K562 (cell line): ENCODE measurements around the gene ACP4. TPM values are rescaled to one million over a fixed set of nuclear protein-coding genes. Genes with fewer than 3 reads are reported as not detected.

Experiments
- ATAC-seq: fragments of 200-7000 bp; cut with Tn5 transposase; 3 replicates; pipeline ENCODE4 v1.9.1; 2020; ENCODE audit warnings: moderate library complexity
- BruUV-seq: library from RNA; stranded (reverse); fragments of 400-500 nt; replicated peaks from 2 replicates; lab custom pipeline; 2021; lab: Mats Ljungman, UMichigan
- CTCF ChIA-PET: fragments of 300-600 bp; formaldehyde crosslinking; extraction: SDS; loops from one replicate; lab custom pipeline; 2021; ENCODE audit warnings: low intra/inter-chr PET ratio; lab: Yijun Ruan, JAX
- POLR2A ChIA-PET: fragments of 300-600, 350-650 bp; sonication (Branson Sonifier 250); formaldehyde crosslinking; extraction: SDS; loops from one replicate; lab custom pipeline; 2021; ENCODE audit warnings: antibody characterized with exemption, inconsistent platforms; lab: Yijun Ruan, JAX
- DNase-seq, 4 experiments: peaks; one replicate each; pipeline versions ENCODE4 v3.0.0 to v3.0.0-alpha.2; 2011 to 2018; ENCODE audit warnings: low spot score in 3 of 4, mixed read lengths in 3 of 4; ENCODE audit errors: extremely low read depth in 1 of 4
- FAIRE-seq: peaks from 2 replicates; lab custom pipeline; 2011; peaks lifted over from hg19 to GRCh38; lab: Jason Lieb, UNC
- H2AFZ ChIP-seq: 2 replicates; pipeline ENCODE4 v1.6.0; 2011; ENCODE audit warnings: low read depth, low read length, control low read depth, inconsistent platforms
- H3K27ac ChIP-seq: fragments of 200-600 bp; 3 replicates; pipeline ENCODE4 v1.8.0; 2011; ENCODE audit warnings: low read depth, mild to moderate bottlenecking, control low read depth, inconsistent platforms, low read length, moderate library complexity, mixed read lengths; ENCODE audit errors: extremely low read depth
- H3K27me3 ChIP-seq, 2 experiments: fragments of 300-600 bp in 1 of 2; 2 replicates in 1 of 2; 3 replicates in 1 of 2; pipeline versions ENCODE4 v1.6.0 to v1.8.0; 2011; ENCODE audit warnings: inconsistent platforms in 2 of 2, low read length in 2 of 2, mild to moderate bottlenecking in 1 of 2, mixed read lengths in 1 of 2, moderate library complexity in 1 of 2; ENCODE audit not compliant: control insufficient read depth in 2 of 2, insufficient read depth in 2 of 2
- H3K36me3 ChIP-seq: fragments of 300-600 bp; 3 replicates; pipeline ENCODE4 v1.8.0; 2011; ENCODE audit warnings: mild to moderate bottlenecking, low read length, inconsistent platforms; ENCODE audit not compliant: control insufficient read depth, insufficient read depth
- H3K4me1 ChIP-seq, 2 experiments: fragments of 200-600 bp in 1 of 2; replicated peaks in 1 of 2; 2 replicates in 1 of 2; 3 replicates in 1 of 2; pipeline versions ENCODE4 v1.5.1 to v1.8.0; 2011; ENCODE audit warnings: inconsistent platforms in 2 of 2, low read length in 2 of 2, mild to moderate bottlenecking in 1 of 2, mixed read lengths in 1 of 2, moderate library complexity in 1 of 2; ENCODE audit not compliant: control insufficient read depth in 2 of 2, insufficient read depth in 2 of 2
- H3K4me2 ChIP-seq: 2 replicates; pipeline ENCODE4 v1.6.1; 2011; ENCODE audit warnings: low read length, control low read depth, inconsistent platforms, mixed read lengths; ENCODE audit not compliant: insufficient read depth
- H3K4me3 ChIP-seq: fragments of 200-600 bp; sonication (generic), shearing (Covaris generic); 2 replicates; pipeline ENCODE4 v1.5.1; 2016; ENCODE audit warnings: control low read depth, inconsistent platforms
- H3K79me2 ChIP-seq: fragments of 200-600 bp; 3 replicates; pipeline ENCODE4 v1.8.0; 2011; ENCODE audit warnings: low read length, inconsistent platforms; ENCODE audit not compliant: control insufficient read depth, insufficient read depth
- H3K9ac ChIP-seq, 2 experiments: 2 replicates each; pipeline versions ENCODE4 v1.6.0 to v1.6.1; 2011; ENCODE audit warnings: low read depth in 2 of 2, low read length in 2 of 2, control low read depth in 1 of 2, inconsistent platforms in 1 of 2, mild to moderate bottlenecking in 1 of 2, mixed read lengths in 1 of 2; ENCODE audit not compliant: insufficient read depth in 1 of 2
- H3K9me1 ChIP-seq: one replicate; pipeline ENCODE4 v1.6.0; 2011; ENCODE audit warnings: inconsistent platforms, mild to moderate bottlenecking, low read length, moderate library complexity; ENCODE audit not compliant: control insufficient read depth, insufficient read depth
- H3K9me3 ChIP-seq: replicated peaks from 2 replicates; pipeline ENCODE4 v1.5.1; 2011; ENCODE audit warnings: low read depth, low read length, inconsistent platforms; ENCODE audit not compliant: control insufficient read depth, insufficient read depth
- H4K20me1 ChIP-seq: replicated peaks from 2 replicates; pipeline ENCODE4 v1.6.1; 2011; ENCODE audit warnings: low read length, inconsistent platforms, mixed read lengths; ENCODE audit not compliant: control insufficient read depth, insufficient read depth
- ATF1 ChIP-seq, 2 experiments: fragments of 450-650 bp in 1 of 2; IDR thresholded peaks; 2 replicates each; pipeline ENCODE4 v1.6.1; 2016; ENCODE audit warnings: missing compliant biosample characterization in 1 of 2, missing genetic modification characterization in 1 of 2
- ESRRA ChIP-seq: fragments of 450-650 bp; IDR thresholded peaks from 2 replicates; pipeline ENCODE4 v1.6.1; 2014; ENCODE audit warnings: low read depth, mild to moderate bottlenecking, moderate library complexity, borderline replicate concordance
- FOXA3 ChIP-seq, 2 experiments: fragments of 450-650 bp in 1 of 2; sonication (generic) in 1 of 2; formaldehyde crosslinking; IDR thresholded peaks in 1 of 2; conservative IDR thresholded peaks in 1 of 2; 2 replicates each; pipeline versions ENCODE4 v1.4.0 to v1.8.0; 2020 to 2022; ENCODE audit warnings: mild to moderate bottlenecking in 2 of 2, missing genetic modification reagents in 1 of 2
- TFAP4 ChIP-seq: sonication (generic); formaldehyde crosslinking; IDR thresholded peaks from 2 replicates; pipeline ENCODE4 v1.8.0; 2022; ENCODE audit warnings: missing genetic modification reagents, mild to moderate bottlenecking, moderate library complexity, borderline replicate concordance
- ZKSCAN8 ChIP-seq: fragments of 200-800 bp; sonication (Bioruptor generic); IDR thresholded peaks from 2 replicates; pipeline ENCODE4 v1.6.1; 2016; ENCODE audit warnings: missing genetic modification characterization, missing compliant biosample characterization
- WGBS: fragments of 100-300 bp; shearing (Covaris generic); methylation state at CpG from one replicate; pipeline ENCODE4 v1.1.6; 2016; ENCODE audit warnings: low coverage, mixed read lengths; ENCODE audit not compliant: insufficient coverage; ENCODE audit errors: missing lambda C conversion rate; 5-methylcytosine and 5-hydroxymethylcytosine counted together
- in situ Hi-C: fragments of 300-500 bp; cut with MboI; formaldehyde crosslinking; loops from 4 replicates; pipeline ENCODE4 v1.15.0; 2018; ENCODE audit warnings: inconsistent platforms, mixed read lengths
- intact Hi-C: fragments of 100-400 bp; cut with micrococcal nuclease; formaldehyde crosslinking; loops from 2 replicates; pipeline ENCODE4 v1.14.2; 2022
- polyA plus RNA-seq, 8 experiments: library from polyadenylated mRNA; depleted of rRNA in 4 of 8; stranded (reverse) in 5 of 8; unstranded in 3 of 8; fragments of >200 nt; fragmentation: Nextera tagmentation in 2 of 8; fragmentation: Illumina TruSeq in 1 of 8; extraction: Ambion mirVana in 2 of 8; extraction: Trizol in 1 of 8; gene quantifications; 2 replicates each; pipeline versions ENCODE4 v1.2.1 to v1.2.3, GENCODE V29; 2011 to 2014; ENCODE audit warnings: inconsistent platforms in 1 of 8, missing spikeins in 1 of 8
- total RNA-seq, 7 experiments: library from RNA; depleted of rRNA in 6 of 7; stranded (reverse); fragments of >200 nt in 6 of 7; fragmentation: Illumina TruSeq in 2 of 7; extraction: Trizol in 2 of 7; gene quantifications; 2 replicates each; pipeline versions ENCODE4 v1.2.1 to v1.2.3, GENCODE V29; 2011 to 2021; ENCODE audit warnings: low replicate concordance in 1 of 7

Gene ACP4
- total and polyA plus RNA-seq, 9 of the 15 experiments (the other 6 are each of a cell fraction or from before 2014, with no cell fraction given): not detected

GRCh38 chr19:50830266-50831025 lies 40.2 kb downstream of the ACP4 start:
- peaks cover 9 to 14% of the 10 kb centered on the region in 2 experiments; a peak in 4 of 5 replicates for H3K4me1 ChIP-seq
- in situ Hi-C loops: no loop called here
- BruUV-seq: no TSS peak
- CTCF ChIA-PET: no interaction called here
- H3K36me3 ChIP-seq: no peaks in the 10 kb centered on the region
- H3K4me2 ChIP-seq: no peak overlapping the region
- no peaks in the 10 kb centered on the region; the same call in 1 of the 2 replicates for H4K20me1 ChIP-seq
- H3K79me2 ChIP-seq: no peaks in the 10 kb centered on the region
- peaks cover 0 to 20% of the 10 kb centered on the region in 2 experiments; a peak in 3 of 5 replicates for H3K27me3 ChIP-seq
- 40% methylated on average over 15 of the region's 17 CpGs for WGBS
- ATAC-seq: no peak
- TF ChIP-seq TFAP4 (CRISPR knock-in tag): 0 out of 2 replicates have a peak, but pooled peaks have one; percentile 6
- TF ChIP-seq FOXA3 (CRISPR knock-in tag; conservative IDR thresholded peaks at IDR 0.05 in 1 of 2, IDR thresholded peaks at IDR 0.05 in 1 of 2): no peak
- peak; percentile 62; the same call in 1 of the 2 replicates for TF ChIP-seq ESRRA
- TF ChIP-seq ZKSCAN8 (CRISPR knock-in tag): no peak
- TF ChIP-seq ATF1 (CRISPR knock-in tag; IDR thresholded peaks at IDR 0.05): 0 out of 2 replicates have a peak, but pooled peaks have one; percentile 3
- TF ChIP-seq ATF1 (tag; IDR thresholded peaks at IDR 0.05): no peak
- TF ChIP-seq, all 486 proteins: peak for 3
- Histone ChIP-seq H2AFZ (no peak overlapping the region), H3K9me3 (no peaks in the 10 kb centered on the region), H3K27ac (no peak overlapping the region), H3K9me1 (no peaks in the 10 kb centered on the region), H3K9ac (peak overlapping the region in 1 of 2 experiments; percentile 28; a peak in 1 of 4 replicates), H3K4me3 (no peak overlapping the region)
- FAIRE-seq: no peak
- intact Hi-C loops: no loop called here
- DNase-seq: no peak
- POLR2A ChIA-PET: interaction anchor here (1.0 to 2.2 kb wide), 2 partner anchors 9 to 26 kb away, joined by 3 to 13 read pairs; no protein-coding TSS in a partner anchor
